G401.6 (cell line): ENCODE measurements around the gene HOXA3.

Experiments
- FAIRE-seq: peaks from 2 replicates; lab custom pipeline; 2012; peaks lifted over from hg19 to GRCh38; lab: Jason Lieb, UNC

HOXA3 gene

DNA sequence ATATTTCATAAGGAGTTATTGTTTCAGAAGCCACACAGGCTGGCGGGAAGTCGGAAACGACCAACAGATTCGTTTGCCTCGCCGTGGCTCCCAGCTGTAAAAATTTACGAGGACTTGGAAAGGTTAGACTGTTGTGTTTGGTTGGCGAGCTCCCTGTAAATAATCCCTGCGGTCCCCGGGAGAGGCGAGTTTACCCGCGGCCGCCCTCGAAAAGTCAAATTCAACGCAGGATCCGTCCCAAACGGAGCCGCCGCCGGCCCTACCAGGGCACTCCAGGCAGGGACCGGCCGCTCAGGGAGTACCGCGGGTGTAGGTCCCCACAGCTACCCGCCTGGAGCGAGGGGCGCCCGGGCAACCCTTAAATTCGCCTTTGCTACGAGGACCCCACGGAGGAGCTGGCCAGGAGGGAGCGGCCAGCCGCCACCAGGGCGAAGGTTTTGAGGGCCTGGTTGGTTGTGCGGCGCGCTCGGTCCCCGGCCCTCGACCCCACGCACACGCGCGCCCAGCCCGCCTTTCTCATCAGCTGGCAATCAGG is 13.7 kb upstream of the HOXA3 start:
- no peak for FAIRE-seq

DNA sequence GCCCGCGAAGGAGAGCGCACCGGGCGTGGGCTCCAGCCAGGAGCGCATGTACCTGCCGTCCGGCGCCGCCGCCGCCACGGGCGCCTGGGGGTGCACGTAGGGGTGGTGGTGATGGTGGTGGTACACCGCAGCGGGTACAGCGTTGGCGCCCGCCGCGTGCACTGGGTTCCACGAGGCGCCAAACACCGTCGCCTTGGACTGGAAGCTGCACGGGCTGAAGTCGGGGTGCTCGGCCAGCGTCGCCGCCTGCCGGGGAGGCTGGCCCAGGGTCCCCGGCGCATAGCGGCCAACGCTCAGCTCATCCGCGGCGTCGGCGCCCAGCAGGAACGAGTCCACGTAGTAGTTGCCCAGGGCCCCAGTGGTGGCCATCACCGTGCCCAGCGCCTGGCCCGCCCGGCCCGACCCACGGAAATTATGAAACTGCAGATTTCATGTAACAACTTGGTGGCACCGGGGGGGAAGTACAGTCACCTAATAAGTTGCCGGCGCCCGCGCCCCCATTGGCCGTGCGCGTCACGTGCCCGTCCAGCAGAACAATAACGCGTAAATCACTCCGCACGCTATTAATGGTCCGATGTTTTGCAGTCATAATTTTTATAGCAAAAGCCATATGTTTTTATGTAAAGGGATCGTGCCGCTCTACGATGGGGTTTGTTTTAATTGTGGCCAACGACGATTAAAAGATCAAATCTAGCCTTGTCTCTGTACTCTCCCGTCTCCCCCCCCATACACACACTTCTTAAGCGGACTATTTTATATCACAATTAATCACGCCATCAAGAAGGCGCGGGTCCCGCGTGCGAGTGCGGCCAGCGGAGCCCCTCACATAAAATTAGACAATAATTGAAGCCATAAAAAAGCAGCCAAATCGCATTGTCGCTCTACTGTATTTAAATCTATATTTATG is 13.0 kb upstream of the HOXA3 start, which contains the start of gene HOXA9:
Gene HOXA9, minus strand, starts transcription at position 449 of the 907 bp plus-strand sequence. Its CDS starts 80 bp downstream, at position 369.
- FAIRE-seq: peak; percentile 97

DNA sequence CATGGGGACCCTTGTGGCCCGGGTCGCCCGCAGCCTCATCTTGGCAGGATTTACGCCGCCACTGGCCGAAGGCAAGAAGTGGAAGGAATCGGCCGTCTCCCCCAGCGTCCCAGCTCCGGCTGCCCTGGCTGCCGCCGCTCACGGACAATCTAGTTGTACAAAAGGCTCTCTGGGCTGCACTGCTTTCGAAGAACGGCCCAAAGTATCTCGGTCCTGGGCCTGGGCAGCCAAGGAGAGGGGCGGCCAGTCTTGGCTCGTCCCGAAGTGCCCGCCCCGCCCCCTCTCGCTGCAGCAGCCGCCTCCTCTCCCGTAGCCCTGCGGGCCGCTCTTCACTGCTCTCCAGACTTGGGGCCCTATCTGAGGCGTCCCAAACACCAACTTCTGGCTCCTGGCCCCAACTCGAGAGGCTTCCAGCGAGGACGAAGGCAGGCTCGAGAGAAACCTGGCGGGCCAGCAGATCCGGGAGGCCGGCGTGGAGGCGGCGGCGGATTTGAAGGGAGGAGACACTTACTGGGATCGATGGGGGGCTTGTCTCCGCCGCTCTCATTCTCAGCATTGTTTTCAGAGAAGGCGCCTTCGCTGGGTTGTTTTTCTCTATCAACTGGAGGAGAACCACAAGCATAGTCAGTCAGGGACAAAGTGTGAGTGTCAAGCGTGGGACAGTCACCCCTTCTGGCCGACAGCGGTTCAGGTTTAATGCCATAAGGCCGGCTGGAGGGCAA is 12.1 kb upstream of the HOXA3 start:
- FAIRE-seq: no peak

DNA sequence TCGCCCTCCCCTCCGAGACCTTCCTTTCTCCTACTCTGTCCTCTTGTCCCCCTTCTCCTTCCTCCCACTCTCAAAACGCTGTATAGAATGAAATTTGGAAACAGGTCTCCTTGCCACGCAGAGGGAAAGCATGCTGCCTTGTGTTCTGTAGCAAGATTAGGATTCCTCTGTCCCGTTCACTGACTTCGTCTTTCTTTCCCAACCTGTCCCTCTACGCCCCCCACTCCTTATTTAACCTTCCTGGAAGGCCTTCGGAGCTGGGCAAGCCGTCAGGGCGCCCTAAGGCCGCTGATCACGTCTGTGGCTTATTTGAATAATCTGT is 11.6 kb upstream of the HOXA3 start:
- no peak for FAIRE-seq

DNA sequence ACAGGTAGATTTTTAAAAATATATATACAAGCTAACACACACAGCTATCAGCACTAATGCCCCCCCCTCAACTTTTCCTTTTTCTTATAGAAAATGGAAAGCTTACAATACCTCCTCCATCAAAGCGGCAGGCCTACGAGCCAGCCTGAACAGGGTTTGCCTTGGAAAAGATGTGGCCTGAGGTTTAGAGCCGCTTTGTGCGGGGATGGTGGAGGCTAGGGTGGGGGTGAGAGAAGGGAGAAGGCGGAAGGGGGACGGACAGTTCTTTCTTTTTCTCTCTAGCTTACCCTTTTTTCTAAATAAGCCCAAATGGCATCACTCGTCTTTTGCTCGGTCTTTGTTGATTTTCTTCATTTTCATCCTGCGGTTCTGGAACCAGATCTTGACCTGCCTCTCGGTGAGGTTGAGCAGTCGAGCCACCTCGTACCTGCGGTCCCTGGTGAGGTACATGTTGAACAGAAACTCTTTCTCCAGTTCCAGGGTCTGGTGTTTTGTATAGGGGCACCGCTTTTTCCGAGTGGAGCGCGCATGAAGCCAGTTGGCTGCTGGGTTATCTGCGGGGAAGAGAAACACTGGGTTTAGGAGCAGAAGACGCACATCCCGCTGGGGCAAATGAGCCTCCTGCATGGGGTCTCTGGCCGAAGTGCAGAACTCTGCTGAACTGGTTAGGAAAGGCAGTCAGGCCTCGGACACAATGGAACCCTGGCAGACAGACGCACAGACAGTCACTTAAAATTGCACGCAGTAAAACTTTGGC is 11.1 kb upstream of the HOXA3 start:
- FAIRE-seq: no peak

DNA sequence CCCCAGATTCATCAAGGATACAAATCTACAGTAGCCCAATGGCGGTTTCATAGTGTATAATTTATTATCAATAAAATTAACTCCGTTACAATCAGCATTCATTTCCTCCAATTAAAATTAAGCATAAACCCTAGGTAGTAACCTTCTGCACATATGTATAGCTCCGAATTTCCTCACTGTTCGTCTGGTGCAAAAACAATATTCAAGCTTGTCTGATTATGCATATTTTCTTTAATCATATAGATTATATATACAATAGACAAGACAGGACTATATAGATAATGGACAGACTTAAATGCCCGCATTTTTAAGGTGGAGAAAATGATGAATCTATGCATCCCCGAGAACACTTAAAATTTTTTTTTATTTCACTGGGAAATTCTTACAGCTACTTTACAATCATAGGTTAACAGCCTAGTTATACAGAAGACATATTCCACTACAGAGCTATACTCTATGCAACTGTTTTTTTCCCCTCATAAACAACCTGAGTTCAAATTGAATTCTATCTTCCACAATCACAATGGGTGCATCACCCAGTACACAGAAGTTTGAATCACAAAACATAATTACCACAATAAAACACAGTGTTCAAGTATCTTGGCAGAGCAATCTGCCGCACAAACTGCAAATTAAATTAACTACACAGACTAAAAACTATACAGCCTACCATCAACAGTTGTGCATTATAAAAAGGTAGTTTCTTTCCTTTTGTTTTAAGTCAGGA is 10.3 kb upstream of the HOXA3 start:
- FAIRE-seq: peak; percentile 93

DNA sequence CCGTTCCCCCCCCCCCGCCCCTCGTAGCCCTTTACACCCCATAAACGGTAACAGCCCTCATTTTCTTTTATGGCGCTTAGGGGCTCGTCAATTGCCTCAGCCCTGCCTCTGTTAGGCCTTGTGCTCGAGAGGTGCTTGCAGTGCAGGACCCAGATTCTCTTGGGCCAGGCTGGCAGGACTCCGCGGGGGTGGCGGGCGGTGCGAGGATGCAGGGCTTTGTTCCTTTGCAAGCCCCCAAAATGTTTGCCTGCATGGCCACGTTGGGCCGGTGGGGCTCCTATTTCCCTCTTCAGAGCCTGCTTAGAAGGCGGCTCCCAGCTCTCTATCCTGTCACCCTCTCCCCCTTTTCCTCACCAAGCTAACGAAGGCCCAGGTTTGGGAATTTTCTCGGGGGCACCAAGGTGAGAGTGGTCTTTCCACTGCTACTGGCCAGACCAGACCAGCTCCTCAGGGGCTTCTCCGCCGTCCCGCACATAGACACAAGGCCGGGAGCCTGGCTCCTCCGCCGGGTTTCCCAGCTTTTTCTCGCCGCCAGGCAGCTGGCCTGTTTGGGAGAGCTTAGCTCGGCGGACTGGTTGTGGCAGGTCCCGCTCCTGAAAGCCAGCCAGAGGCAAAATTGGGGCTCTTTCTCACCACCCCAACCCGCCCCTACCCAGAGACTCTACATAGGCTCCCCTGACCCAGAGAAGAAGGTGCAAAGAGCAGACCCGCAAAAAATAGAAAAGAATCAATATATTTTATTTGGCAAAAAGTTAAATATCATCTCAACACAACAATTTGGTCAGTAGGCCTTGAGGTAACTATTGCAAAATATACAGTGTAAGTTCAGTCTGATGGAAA is 9.6 kb upstream of the HOXA3 start:
- no peak for FAIRE-seq

DNA sequence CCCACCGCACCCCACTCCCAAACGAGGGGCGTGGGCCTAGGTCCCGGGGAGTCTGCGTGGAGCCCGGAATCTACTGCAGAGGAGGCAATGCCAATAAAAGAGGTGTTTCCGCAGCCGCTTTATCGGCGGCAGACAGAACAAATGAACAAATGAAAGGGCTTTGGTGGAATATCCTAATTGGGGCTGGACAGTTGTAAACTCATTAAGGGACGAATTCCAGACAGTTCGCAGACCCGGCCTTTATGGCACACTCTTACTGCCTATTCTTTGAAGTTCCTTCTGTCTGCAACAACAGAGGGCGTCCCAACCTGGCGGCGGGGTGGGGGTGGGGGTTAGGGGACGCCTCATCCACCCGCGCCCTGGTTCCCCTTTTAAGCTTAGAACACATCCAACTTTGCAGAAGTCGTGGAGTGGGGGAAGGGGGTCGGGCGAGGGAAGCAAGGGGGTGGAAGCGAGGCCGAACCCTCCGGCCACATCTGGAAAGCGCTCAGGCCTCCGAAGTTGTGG is 8.9 kb upstream of the HOXA3 start:
- no peak for FAIRE-seq

DNA sequence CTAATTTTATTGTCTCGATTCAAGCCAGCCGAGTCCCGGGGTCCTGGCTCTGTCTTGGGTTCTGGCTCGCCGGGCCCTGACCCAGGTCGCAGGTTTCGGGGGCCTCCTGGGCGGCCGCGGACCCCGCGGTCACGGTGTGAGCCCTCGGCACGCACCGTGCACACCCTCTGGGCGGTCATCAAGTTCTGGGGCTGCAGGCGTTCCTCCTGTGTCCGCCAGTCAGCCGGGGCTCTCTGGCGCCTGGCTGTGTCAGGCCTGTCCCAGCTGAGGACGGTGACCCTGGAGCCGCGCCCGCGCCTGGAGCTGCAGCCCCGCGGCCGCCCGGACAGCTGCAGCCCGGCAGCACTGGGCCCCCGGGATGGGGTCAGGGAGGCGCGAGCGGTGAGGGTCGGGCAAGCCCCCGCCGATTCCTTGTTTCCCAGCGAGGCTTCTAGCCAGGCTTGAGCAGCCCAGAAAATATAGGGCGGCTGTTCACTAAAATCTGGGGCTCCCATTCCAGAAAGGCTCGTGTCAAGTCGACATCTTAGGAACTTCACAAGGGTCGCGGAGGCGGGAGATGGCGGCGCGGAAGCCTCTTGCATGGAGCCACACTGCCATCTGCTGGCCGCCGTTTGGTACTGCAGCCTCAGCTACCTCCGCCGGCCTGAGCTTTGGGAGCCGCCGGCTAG is 8.3 kb upstream of the HOXA3 start:
- FAIRE-seq: peak; percentile 84

DNA sequence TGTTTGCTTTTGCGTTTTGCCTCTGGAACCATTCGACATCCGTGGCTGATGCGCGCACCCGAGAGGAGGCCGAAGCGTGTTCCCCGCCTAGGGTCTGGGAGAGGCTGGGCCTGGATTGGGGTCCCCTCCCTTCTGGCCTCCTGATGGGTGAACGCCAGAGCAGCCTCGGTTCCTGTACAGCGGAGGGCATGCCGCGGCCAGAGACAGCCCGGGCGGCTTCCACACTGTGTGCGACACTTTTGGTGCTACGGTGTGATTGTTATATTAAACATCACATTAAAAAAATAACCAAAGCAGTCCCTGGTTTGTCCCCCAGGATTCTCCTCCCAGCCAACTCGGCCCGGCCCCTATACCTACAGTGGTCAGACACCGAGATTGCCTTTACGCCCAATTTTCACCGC is 7.8 kb upstream of the HOXA3 start:
- FAIRE-seq: no peak

DNA sequence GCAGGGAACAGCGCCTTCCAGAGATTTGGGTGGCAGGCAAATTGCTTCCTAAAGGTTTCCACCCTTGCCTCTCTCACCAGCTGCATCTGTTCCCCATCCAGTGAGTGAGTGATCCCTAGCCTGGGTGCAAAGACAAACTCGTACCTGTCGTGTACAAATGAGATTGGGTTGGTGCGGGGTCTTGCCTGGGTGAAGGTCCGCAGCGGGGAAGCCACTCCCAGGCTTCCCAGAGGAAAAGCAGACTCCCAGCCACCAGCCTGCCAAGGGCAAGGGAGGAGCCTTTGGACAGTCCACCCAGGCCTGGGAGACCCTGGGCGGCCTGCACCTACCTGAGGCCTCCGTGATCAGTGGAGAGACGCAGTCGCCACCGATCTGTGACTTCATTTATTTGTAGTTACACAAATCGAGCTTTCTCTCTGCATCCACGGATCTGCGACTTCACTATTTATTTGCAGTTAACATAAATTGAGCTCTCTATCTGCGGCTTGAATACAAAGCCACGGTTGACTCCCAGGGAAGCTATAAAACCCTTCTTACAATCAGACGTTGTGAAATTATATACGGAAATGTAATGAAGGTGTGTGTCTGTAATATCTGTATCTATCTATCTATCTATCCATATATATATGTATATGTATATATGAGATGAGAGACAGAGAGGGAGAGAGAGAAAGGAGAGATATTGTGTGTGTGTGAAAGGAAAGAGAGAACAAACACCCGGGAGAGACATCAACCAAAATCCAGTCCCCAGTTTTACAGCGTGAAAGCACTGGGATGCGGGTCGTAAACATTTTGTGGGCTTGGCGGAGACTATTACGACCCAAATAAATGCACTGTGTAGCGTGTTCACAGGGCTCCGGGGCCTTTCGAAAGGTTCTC is 7.1 kb upstream of the HOXA3 start:
- FAIRE-seq: peak; percentile 36

DNA sequence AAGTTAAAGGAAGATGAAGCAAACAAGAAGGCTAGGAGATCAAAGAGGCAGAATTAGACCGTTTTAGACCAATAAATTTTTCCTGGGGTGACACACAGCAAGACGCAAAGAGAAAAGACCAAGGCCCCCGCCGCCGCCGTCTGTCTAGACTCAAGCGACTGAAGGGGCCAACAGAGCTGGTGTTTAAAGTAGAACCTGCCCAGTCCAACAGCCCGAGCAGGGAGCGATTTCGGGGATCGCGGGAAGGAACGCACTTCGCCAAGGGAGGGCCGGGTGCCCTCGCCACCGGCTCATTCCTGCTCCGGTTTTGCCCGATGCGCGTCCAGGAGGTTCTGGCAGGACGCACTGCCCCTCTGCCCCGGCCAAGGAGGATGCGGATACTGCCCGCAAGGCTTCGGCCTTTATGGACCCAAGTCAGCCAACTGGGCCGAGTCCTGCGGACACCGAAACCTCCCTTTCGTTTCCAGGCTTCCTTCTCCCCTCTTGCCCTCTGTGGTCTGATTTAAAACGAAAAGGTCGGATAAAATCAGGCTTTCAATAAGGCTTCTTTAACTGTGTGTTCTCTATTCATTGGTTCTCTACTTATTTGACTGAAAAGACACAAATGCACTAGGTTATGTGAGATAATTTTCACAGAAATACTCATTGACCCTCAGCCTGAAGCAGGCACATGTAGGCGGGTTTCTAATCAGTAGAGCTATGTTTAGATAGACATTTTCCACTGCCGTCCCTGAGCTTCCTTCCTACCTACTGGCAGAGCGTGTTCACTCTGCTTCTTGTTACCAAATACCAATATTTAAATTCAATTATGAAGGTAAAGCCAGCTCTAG is 6.3 kb upstream of the HOXA3 start:
- no peak for FAIRE-seq

DNA sequence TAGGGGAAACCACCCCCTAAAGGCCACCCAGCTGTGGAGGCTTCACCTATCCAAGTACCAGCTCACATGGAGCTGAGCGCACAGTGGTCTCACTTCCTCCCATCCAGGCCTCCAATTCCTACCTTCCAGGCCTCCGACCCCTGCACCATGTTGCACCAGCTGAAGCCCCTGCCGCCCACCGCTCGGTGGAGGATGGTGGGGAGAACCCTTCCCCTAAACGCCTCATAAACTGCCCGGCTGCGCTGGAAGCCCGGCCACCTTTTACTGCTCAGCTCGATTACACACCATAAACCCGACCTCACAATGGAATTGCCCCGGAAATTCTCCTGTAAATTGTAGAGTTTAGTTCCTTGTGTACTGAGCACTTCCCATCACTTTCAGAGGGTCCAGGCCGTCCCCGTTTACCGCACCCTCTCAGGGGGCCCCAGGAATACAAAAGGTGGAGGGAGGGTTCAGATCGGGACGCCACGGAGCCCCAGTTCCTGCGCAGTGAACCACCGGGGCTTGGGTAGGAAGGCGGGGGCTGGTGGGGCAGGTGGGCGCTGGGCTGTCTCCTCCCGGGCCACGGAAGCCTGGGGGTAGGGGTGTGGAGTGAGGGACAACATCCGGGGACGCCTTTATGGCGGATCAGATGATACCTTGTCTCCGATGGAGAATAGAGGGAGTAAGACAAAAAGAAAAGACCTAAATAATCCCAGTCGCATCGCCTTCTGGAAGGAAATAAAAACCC is 5.5 kb upstream of the HOXA3 start:
- FAIRE-seq: no peak

DNA sequence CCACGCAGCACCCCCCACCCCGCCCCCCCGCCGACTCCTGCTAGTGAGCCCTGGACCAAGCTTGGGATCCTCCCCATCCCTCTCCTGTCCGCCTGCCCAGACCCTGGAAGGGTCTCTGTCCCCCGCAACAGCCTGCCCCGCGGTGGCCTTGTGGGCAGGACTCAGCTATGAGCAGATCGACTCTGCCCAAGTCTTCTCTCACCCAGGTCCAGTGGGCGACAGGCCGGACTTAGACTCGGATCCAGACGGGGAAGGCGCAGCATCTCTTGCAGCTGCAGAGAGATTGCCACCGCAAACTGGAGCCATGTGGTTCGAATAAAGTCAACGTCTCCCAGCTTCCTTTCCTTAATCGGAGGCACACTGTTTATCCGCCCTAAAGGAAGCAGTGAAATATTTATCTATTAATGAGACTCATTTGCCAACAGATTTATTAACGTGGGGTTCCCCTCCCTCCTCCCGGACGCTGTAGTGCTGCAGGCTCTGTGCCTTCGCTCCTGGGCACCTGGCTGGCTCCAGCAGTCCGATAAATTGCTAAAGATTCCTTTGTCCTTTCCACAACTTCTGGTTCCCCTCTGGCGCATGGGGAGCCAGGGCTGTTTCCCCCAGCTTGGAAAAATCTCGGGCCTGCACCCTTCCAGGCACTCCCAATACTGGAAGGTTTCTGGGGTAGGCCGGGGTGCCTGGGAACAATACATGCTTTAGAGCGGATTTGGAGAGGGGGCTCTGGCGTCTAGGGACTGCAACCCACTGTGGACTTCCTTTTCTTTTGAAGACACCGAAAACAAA is 4.7 kb upstream of the HOXA3 start:
- no peak for FAIRE-seq

DNA sequence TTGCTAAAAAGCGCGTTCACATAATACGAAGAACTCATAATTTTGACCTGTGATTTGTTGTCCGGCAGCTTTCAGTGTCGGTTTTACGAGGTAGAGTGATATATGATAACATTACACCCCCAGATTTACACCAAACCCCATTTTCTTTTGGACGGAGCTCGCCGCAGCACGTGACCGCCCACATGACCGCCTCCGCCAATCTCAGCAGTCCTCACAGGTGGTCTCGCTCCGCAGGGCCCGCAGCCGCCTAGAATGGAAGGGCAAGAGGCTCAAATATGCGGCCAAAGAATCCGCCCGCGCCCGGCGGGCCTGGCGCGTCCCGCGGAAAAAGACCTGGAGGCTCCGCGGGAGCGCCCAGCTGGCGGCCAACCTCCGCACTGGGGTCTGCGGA is 4.1 kb upstream of the HOXA3 start, which contains the start of gene HOXA7:
Gene HOXA7, minus strand, starts transcription at position 168 of the 391 bp plus-strand sequence. Its CDS starts 130 bp downstream, at position 38.
- FAIRE-seq: peak; percentile 92

DNA sequence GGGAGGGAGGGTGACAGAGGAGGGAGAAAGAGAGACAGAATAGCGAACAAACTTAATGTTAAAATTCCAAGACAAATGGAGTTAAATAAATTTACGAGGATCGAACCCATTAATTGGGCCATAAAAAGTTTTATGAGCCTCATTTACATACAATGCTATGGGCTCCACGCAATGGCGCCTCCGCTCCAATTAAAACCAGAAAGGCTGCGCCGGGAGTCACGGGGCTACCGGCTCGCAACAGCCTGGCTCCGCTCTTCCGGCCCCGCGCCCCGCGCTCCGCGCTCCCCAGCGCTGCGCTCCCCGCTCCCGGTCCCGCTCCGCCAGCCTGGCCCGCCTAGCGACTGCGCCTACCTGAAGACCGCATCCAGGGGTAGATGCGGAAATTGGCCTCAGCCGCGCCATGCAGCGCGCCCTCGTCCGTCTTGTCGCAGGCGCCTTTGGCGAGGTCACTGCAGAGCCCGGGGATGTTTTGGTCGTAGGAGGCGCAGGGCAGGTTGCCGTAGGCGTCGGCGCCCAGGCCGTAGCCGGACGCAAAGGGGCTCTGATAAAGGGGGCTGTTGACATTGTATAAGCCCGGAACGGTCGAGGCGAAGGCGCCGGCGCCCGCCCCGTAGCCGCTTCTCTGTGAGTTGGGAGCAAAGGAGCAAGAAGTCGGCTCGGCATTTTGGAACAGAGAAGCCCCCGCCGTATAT is 3.6 kb upstream of the HOXA3 start:
- FAIRE-seq: peak; percentile 88
